ENCODE data around the gene TXNDC5. TPM values are rescaled to one million over a fixed set of nuclear protein-coding genes. Genes with fewer than 3 reads are reported as not detected.
A peak's percentile ranks its signal among the peaks of the same experiment; 100 is the strongest.

TXNDC5 gene
- polyA plus RNA-seq, 2 of the 4 experiments (the other 2 are of a cell fraction), result 115 to 134 TPM

DNA sequence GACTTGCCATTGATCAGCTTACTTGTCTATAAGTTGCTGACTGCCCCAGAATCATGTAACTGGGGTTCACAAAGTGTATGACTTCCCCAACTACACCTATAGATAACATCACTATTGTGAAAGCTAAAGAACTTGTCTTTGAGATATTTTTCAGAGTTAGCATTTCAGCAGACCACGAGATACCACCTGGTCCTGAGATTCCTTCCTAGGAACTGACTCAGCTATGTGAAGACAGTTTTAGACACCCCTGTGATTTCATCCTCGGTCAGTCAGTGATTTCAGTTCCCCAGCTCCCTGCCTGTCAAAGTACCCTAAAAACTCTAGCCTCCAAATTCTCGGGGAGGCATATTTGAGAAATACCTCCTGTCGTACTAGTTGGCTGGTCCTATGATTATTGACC, 62.4 kb downstream of the TXNDC5 start:
- POLR2A ChIA-PET, result no interaction called here
- no peak for FAIRE-seq

DNA sequence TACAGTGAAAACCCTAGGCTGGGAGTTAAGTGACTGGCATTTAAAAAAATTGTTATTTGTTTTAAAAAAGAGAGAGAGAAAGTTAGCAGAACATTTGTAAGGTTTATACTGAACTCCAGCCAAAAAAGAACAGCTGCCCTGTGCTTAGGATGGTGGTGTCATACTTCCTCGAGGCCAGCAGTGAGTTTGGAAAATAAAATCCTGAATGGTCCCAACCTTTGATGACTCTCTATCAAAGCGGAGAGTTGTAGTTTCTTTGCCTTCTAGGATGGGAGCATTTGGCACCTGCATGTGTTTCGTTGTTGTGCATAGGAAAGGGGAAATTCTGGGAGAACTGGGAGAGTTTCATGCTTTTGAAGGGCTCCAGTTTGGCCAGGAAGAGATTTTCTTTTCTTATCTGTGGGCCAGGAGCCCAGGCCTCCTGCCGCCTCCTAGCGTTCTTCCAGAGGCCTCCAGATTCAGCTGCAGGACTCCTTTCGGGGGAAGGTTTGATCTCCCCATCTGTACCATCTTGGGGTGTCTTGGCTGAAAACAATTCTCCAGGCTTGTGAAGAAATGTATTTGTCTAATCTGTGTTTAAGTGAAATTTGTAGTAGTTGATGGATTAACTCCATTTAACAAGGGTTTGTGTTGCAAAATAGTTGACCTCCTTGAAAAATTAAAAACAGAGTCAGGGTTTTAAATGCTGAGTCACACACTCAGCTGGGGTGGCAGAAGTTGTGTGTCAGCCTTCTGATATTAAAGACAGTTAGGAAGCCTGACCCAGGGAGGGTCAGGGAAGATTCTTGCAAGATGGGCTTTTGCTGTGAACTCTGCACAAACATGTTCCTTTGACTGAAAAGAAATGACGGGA, 63.4 kb downstream of the TXNDC5 start:
- DNase-seq (ENCODE audit: low read depth in 1 of 2, low spot score in 1 of 2) (no peak), FAIRE-seq (no peak), ATAC-seq (no peak)
- Histone ChIP-seq H3K27ac (0 out of 6 replicates have a peak overlapping the region, but pooled peaks of 1 of the 2 experiments have one; percentile 13), H3K4me3 (no peak overlapping the region), H3K4me2 (no peak overlapping the region; the same call in 2 of the 3 replicates), H3K4me1 (no peaks in the 10 kb centered on the region), H3K9me3 (peaks cover 9% of the 10 kb centered on the region)
- WGBS (ENCODE audit: missing lambda C conversion rate), result 85% methylated on average over 7 of the region's 7 CpGs
- CTCF ChIA-PET, result no interaction called here
- POLR2A ChIA-PET, result no interaction called here
- TF ChIP-seq HOXB13 (CRISPR knock-in tag; IDR thresholded peaks at IDR 0.05; ENCODE audit: low read depth) (no peak), NFE2L2 (conservative IDR thresholded peaks at IDR 0.05; ENCODE audit: low read length) (peak; percentile 39; the same call in 1 of the 2 replicates), MAFK (IDR thresholded peaks at IDR 0.05; ENCODE audit: partially characterized antibody) (peak; percentile 53)

More for the DNA sequence above, 62.4 kb downstream of the TXNDC5 start:
- Histone ChIP-seq H3K4me3 (no peak overlapping the region), H3K4me2 (no peak overlapping the region), H3K4me1 (no peaks in the 10 kb centered on the region), H3K9me3 (peaks cover 18% of the 10 kb centered on the region), H3K27ac (no peak overlapping the region)
- ATAC-seq (no peak), DNase-seq (ENCODE audit: low read depth in 1 of 2, low spot score in 1 of 2) (no peak)
- CTCF ChIA-PET, result interaction anchor here (1.0 kb wide), 1 partner anchor 125 kb away, joined by 3 read pairs; no protein-coding TSS in a partner anchor
- TF ChIP-seq JUNB (IDR thresholded peaks at IDR 0.05) (no peak), EHF (CRISPR knock-in tag; IDR thresholded peaks at IDR 0.05) (no peak), ZC3H11A (IDR thresholded peaks at IDR 0.05) (no peak), RNF2 (IDR thresholded peaks at IDR 0.05; ENCODE audit: borderline replicate concordance, low read depth) (no peak), HEYL (CRISPR knock-in tag; IDR thresholded peaks at IDR 0.05) (no peak), CBX8 (IDR thresholded peaks at IDR 0.05) (no peak), FOXS1 (CRISPR knock-in tag; IDR thresholded peaks at IDR 0.05) (no peak), KDM5A (IDR thresholded peaks at IDR 0.05) (no peak), ZSCAN20 (CRISPR knock-in tag; IDR thresholded peaks at IDR 0.05) (no peak), NFE2L2 (conservative IDR thresholded peaks at IDR 0.05; ENCODE audit: low read length) (no peak), POLR2AphosphoS2 (conservative IDR thresholded peaks at IDR 0.05; ENCODE audit: low read length) (no peak), SREBF2 (IDR thresholded peaks at IDR 0.05) (no peak), HOXB13 (CRISPR knock-in tag; IDR thresholded peaks at IDR 0.05; ENCODE audit: low read depth) (no peak), FOSB (CRISPR knock-in tag; IDR thresholded peaks at IDR 0.05) (no peak), EHMT2 (IDR thresholded peaks at IDR 0.05; ENCODE audit: low read depth) (no peak), BHLHE40 (IDR thresholded peaks at IDR 0.05; ENCODE audit: low read depth, low read length) (no peak)
- TF ChIP-seq, protein P1, sequence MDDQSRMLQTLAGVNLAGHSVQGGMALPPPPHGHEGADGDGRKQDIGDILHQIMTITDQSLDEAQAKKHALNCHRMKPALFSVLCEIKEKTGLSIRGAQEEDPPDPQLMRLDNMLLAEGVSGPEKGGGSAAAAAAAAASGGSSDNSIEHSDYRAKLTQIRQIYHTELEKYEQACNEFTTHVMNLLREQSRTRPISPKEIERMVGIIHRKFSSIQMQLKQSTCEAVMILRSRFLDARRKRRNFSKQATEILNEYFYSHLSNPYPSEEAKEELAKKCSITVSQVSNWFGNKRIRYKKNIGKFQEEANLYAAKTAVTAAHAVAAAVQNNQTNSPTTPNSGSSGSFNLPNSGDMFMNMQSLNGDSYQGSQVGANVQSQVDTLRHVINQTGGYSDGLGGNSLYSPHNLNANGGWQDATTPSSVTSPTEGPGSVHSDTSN (IDR thresholded peaks at IDR 0.05), result no peak
- TF ChIP-seq, protein P2, sequence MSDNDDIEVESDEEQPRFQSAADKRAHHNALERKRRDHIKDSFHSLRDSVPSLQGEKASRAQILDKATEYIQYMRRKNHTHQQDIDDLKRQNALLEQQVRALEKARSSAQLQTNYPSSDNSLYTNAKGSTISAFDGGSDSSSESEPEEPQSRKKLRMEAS (IDR thresholded peaks at IDR 0.05), result no peak
- TF ChIP-seq, protein P3, sequence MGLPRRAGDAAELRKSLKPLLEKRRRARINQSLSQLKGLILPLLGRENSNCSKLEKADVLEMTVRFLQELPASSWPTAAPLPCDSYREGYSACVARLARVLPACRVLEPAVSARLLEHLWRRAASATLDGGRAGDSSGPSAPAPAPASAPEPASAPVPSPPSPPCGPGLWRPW (IDR thresholded peaks at IDR 0.05), result no peak
- 75% methylated on average over 4 of the region's 4 CpGs for WGBS (ENCODE audit: missing lambda C conversion rate)

DNA sequence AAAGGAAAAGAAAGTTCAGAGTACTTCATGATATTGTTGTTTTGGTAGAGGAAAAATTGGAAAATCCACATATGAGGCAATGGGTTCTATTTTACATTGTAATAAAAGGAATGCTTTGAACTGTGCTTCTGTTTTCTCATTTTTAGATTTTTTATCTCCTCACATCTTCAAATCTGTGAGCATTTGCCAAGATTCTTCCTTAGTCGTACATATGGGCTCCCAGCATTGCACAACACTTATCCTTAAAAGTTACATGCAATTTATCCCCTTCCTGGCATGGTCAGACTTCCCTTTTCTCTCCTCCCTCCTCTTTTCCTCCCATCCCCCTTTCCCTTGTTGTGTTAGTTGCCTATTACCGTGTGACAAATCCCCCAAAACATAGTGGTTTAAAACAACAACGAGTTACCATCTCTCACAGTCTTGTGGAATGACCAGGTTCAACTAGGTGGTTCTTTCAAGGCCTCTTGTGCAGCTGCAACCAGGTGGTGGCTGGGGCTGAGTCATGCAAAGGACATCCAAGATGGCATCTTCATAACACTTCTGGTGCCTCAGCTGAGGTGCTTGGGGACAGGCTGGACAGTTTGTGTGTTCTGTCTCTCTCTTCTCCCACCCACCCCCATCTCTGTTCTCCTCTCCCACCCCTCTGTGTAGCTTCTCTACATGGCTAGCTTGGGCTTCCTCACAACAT, 68.7 kb downstream of the TXNDC5 start:
- POLR2A ChIA-PET, result no interaction called here
- Histone ChIP-seq H3K4me2 (no peak overlapping the region), H3K4me1 (no peaks in the 10 kb centered on the region), H3K4me3 (no peak overlapping the region), H3K9me3 (no peaks in the 10 kb centered on the region), H3K27ac (no peak overlapping the region)
- TF ChIP-seq, protein P4, sequence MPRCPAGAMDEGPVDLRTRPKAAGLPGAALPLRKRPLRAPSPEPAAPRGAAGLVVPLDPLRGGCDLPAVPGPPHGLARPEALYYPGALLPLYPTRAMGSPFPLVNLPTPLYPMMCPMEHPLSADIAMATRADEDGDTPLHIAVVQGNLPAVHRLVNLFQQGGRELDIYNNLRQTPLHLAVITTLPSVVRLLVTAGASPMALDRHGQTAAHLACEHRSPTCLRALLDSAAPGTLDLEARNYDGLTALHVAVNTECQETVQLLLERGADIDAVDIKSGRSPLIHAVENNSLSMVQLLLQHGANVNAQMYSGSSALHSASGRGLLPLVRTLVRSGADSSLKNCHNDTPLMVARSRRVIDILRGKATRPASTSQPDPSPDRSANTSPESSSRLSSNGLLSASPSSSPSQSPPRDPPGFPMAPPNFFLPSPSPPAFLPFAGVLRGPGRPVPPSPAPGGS (IDR thresholded peaks at IDR 0.05), result no peak
- TF ChIP-seq, protein P5, sequence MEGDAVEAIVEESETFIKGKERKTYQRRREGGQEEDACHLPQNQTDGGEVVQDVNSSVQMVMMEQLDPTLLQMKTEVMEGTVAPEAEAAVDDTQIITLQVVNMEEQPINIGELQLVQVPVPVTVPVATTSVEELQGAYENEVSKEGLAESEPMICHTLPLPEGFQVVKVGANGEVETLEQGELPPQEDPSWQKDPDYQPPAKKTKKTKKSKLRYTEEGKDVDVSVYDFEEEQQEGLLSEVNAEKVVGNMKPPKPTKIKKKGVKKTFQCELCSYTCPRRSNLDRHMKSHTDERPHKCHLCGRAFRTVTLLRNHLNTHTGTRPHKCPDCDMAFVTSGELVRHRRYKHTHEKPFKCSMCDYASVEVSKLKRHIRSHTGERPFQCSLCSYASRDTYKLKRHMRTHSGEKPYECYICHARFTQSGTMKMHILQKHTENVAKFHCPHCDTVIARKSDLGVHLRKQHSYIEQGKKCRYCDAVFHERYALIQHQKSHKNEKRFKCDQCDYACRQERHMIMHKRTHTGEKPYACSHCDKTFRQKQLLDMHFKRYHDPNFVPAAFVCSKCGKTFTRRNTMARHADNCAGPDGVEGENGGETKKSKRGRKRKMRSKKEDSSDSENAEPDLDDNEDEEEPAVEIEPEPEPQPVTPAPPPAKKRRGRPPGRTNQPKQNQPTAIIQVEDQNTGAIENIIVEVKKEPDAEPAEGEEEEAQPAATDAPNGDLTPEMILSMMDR (IDR thresholded peaks at IDR 0.05), result no peak
- WGBS (ENCODE audit: missing lambda C conversion rate), result 56% methylated on average over 3 of the region's 3 CpGs
- no peak for DNase-seq (ENCODE audit: low read depth in 1 of 2, low spot score in 1 of 2)
- no peak for FAIRE-seq
- no peak for ATAC-seq
- CTCF ChIA-PET, result interaction anchor here (1.4 kb wide), 1 partner anchor 111 kb away, joined by 3 read pairs; no protein-coding TSS in a partner anchor

Measured in A549 (cell line).